ENCODE data around the gene FGF14.

DNA sequence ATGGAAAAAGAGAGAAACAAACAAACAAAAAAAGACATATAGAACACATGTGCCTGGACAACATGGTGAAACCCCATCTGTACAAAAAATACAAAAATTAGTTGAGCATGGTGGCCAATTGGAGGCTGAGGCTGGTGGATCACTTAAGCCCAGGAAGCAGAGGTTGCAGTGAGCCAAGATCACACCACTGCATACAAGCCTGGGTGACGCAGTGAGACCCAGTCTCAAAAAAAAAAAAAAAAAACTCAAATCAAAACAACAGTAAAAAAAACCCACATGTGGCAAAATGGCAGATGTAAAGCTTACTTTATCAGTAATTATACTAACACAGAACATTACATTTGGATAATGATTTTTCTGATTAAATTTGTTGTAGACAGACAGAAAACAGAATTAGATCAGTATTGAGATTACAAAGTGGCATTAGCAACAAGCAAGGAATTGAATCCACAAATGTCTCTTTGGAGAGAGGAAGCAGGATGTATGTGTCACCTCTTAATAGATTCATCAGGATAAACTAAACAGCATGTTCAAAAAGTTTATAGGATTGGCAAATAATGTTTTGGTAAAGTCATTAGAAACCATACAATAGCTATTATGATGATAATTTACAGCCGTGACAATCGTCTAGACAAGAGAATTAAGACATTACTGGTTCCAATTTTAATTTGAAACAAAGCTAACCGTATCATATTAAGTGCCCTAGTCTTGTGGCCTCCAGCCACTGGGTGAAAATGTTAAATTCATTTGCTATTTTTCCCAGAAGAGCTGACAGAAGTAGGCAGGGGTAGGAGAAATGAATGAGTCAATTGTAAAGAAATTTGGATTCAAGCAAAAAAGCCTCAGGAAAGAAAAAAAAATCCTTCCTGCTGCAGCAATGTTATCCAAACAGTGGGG lies 206.0 kb downstream of the FGF14 start:
- TF ChIP-seq, protein P1, sequence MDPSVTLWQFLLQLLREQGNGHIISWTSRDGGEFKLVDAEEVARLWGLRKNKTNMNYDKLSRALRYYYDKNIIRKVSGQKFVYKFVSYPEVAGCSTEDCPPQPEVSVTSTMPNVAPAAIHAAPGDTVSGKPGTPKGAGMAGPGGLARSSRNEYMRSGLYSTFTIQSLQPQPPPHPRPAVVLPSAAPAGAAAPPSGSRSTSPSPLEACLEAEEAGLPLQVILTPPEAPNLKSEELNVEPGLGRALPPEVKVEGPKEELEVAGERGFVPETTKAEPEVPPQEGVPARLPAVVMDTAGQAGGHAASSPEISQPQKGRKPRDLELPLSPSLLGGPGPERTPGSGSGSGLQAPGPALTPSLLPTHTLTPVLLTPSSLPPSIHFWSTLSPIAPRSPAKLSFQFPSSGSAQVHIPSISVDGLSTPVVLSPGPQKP (IDR thresholded peaks at IDR 0.05; ENCODE audit: borderline replicate concordance, low read depth, low read length) = no peak
- TF ChIP-seq, protein P2, sequence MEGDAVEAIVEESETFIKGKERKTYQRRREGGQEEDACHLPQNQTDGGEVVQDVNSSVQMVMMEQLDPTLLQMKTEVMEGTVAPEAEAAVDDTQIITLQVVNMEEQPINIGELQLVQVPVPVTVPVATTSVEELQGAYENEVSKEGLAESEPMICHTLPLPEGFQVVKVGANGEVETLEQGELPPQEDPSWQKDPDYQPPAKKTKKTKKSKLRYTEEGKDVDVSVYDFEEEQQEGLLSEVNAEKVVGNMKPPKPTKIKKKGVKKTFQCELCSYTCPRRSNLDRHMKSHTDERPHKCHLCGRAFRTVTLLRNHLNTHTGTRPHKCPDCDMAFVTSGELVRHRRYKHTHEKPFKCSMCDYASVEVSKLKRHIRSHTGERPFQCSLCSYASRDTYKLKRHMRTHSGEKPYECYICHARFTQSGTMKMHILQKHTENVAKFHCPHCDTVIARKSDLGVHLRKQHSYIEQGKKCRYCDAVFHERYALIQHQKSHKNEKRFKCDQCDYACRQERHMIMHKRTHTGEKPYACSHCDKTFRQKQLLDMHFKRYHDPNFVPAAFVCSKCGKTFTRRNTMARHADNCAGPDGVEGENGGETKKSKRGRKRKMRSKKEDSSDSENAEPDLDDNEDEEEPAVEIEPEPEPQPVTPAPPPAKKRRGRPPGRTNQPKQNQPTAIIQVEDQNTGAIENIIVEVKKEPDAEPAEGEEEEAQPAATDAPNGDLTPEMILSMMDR (conservative IDR thresholded peaks at IDR 0.05; ENCODE audit: low read depth, low read length) = no peak
- no peak for TF ChIP-seq CEBPB (IDR thresholded peaks at IDR 0.05; ENCODE audit: low read depth, low read length)
- no peak for TF ChIP-seq POLR2A (IDR thresholded peaks at IDR 0.05; ENCODE audit: low read depth, low read length)
- TF ChIP-seq RCOR1 (IDR thresholded peaks at IDR 0.05; ENCODE audit: insufficient replicate concordance, low read length) = no peak
- TF ChIP-seq SMC3 (IDR thresholded peaks at IDR 0.05; ENCODE audit: low read depth, low read length) = no peak
- TF ChIP-seq, protein P3, sequence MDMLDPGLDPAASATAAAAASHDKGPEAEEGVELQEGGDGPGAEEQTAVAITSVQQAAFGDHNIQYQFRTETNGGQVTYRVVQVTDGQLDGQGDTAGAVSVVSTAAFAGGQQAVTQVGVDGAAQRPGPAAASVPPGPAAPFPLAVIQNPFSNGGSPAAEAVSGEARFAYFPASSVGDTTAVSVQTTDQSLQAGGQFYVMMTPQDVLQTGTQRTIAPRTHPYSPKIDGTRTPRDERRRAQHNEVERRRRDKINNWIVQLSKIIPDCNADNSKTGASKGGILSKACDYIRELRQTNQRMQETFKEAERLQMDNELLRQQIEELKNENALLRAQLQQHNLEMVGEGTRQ (IDR thresholded peaks at IDR 0.05; ENCODE audit: low read depth, low read length) = no peak

Measured in IMR-90 (cell line).